ENCODE data around the gene MAST3. TPM values are rescaled to one million over a fixed set of nuclear protein-coding genes. Genes with fewer than 3 reads are reported as not detected.

MAST3 gene
- total and polyA plus RNA-seq, 2 of the 13 experiments (the other 11 are each of a cell fraction or from before 2014, with no cell fraction given), result 4.1 to 4.6 TPM

- TF ChIP-seq ZBTB20 (CRISPR knock-in tag; IDR thresholded peaks at IDR 0.05; ENCODE audit: borderline replicate concordance, low read depth) (peak; percentile 7; the same call in 1 of the 2 replicates), ZNF264 (CRISPR knock-in tag; IDR thresholded peaks at IDR 0.05) (peak; percentile 58; the same call in 1 of the 2 replicates), MXD1 (CRISPR knock-in tag; IDR thresholded peaks at IDR 0.05) (0 out of 2 replicates have a peak, but pooled peaks have one; percentile 23), MTA1 (CRISPR knock-in tag; IDR thresholded peaks at IDR 0.05; ENCODE audit: borderline replicate concordance) (0 out of 2 replicates have a peak, but pooled peaks have one; percentile 17), TSC22D2 (CRISPR knock-in tag; IDR thresholded peaks at IDR 0.05; ENCODE audit: borderline replicate concordance) (no peak), ISX (CRISPR knock-in tag; conservative IDR thresholded peaks at IDR 0.05) (no peak), NR2C2 (CRISPR knock-in tag; IDR thresholded peaks at IDR 0.05; ENCODE audit: borderline replicate concordance) (peak; percentile 64; the same call in 1 of the 2 replicates), PHF8 (CRISPR knock-in tag; IDR thresholded peaks at IDR 0.05) (peak; percentile 55), ZNF275 (CRISPR knock-in tag; IDR thresholded peaks at IDR 0.05; ENCODE audit: borderline replicate concordance) (0 out of 2 replicates have a peak, but pooled peaks have one; percentile 13), HOXA5 (CRISPR knock-in tag; IDR thresholded peaks at IDR 0.05) (0 out of 2 replicates have a peak, but pooled peaks have one; percentile 62), PHF21A (CRISPR knock-in tag; IDR thresholded peaks at IDR 0.05) (0 out of 2 replicates have a peak, but pooled peaks have one; percentile 54), KDM3A (CRISPR knock-in tag; IDR thresholded peaks at IDR 0.05; ENCODE audit: low read depth) (0 out of 2 replicates have a peak, but pooled peaks have one; percentile 32), ZSCAN21 (CRISPR knock-in tag; IDR thresholded peaks at IDR 0.05; ENCODE audit: borderline replicate concordance) (peak; percentile 14; the same call in 1 of the 2 replicates), ZNF496 (CRISPR knock-in tag; IDR thresholded peaks at IDR 0.05; ENCODE audit: insufficient replicate concordance) (no peak), MYPOP (CRISPR knock-in tag; IDR thresholded peaks at IDR 0.05) (peak; percentile 62; the same call in 1 of the 2 replicates), MED13 (CRISPR knock-in tag; IDR thresholded peaks at IDR 0.05) (0 out of 2 replicates have a peak, but pooled peaks have one; percentile 23), SOX13 (IDR thresholded peaks at IDR 0.05) (no peak), SOX13 (CRISPR knock-in tag; conservative IDR thresholded peaks at IDR 0.05 in 1 of 2, IDR thresholded peaks at IDR 0.05 in 1 of 2) (no peak), YEATS2 (CRISPR knock-in tag; IDR thresholded peaks at IDR 0.05; ENCODE audit: borderline replicate concordance) (0 out of 2 replicates have a peak, but pooled peaks have one; percentile 9), ZNF546 (CRISPR knock-in tag; conservative IDR thresholded peaks at IDR 0.05) (0 out of 2 replicates have a peak, but pooled peaks have one; percentile 25), ZNF839 (CRISPR knock-in tag; IDR thresholded peaks at IDR 0.05; ENCODE audit: borderline replicate concordance) (no peak), BCLAF1 (IDR thresholded peaks at IDR 0.05) (no peak), ZNF777 (CRISPR knock-in tag; IDR thresholded peaks at IDR 0.05) (peak; percentile 83)
Measured at GRCh38 chr19:18109733-18110608, 12.4 kb downstream of the MAST3 start (continued).

Measured in HepG2 (cell line).